Prostate gland (tissue), 2 donors: ENCODE data around the gene FOXK2. TPM values are rescaled to one million over a fixed set of nuclear protein-coding genes. Genes with fewer than 3 reads are reported as not detected.

Experiments used
- DNase-seq: peaks from one replicate; pipeline ENCODE4 v3.0.0-alpha.2; 2019; ENCODE audit warnings: low spot score
- H3K27ac ChIP-seq, 2 donors: fragments of 200-600 bp; sonication (generic); 2 replicates each; pipeline ENCODE4 v1.5.1; 2017 to 2019
- H3K27me3 ChIP-seq: fragments of 200-600 bp; sonication (generic); replicated peaks from 2 replicates; pipeline ENCODE4 v1.5.1; 2019; ENCODE audit not compliant: insufficient read depth
- H3K36me3 ChIP-seq, 2 donors: fragments of 200-600 bp; sonication (generic); 1 replicate in 1 of 2; 2 replicates in 1 of 2; pipeline versions ENCODE4 v1.5.1 to v1.8.1; 2017 to 2019
- H3K4me1 ChIP-seq: fragments of 200-600 bp; sonication (generic); replicated peaks from 2 replicates; pipeline ENCODE4 v1.5.1; 2019
- H3K4me3 ChIP-seq, 2 donors: fragments of 200-600 bp; sonication (generic); 2 replicates each; pipeline ENCODE4 v1.5.1; 2017 to 2019
- H3K9me3 ChIP-seq: fragments of 200-600 bp; sonication (generic); 2 replicates; pipeline ENCODE4 v1.5.1; 2017
- CTCF ChIP-seq, 4 experiments: fragments of 200-600 bp in 2 of 4; fragments of 450-650 bp in 2 of 4; sonication (generic) in 2 of 4; IDR thresholded peaks; 1 replicate in 3 of 4; 2 replicates in 1 of 4; pipeline ENCODE4 v1.5.1; 2016 to 2019; ENCODE audit warnings: antibody characterized with exemption in 4 of 4, mild to moderate bottlenecking in 2 of 4, moderate library complexity in 2 of 4
- POLR2A ChIP-seq: fragments of 450-650 bp; IDR thresholded peaks from one replicate; pipeline ENCODE4 v1.6.1; 2016; ENCODE audit warnings: antibody characterized with exemption, mild to moderate bottlenecking
- POLR2AphosphoS5 ChIP-seq: sonication (generic); formaldehyde crosslinking; IDR thresholded peaks from one replicate; pipeline ENCODE4 v1.6.1; 2017; ENCODE audit warnings: antibody characterized with exemption
- WGBS: methylation state at CpG from one replicate; pipeline ENCODE4 v1.1.5; 2018; 5-methylcytosine and 5-hydroxymethylcytosine counted together
- intact Hi-C: fragments of 100-400 bp; cut with DNase I; formaldehyde crosslinking; loops from one replicate; pipeline ENCODE4 v1.14.2; 2022
- total RNA-seq, 2 donors: library from RNA; depleted of rRNA; stranded (reverse); fragments of >200 nt; gene quantifications; one replicate each; pipeline ENCODE4 v1.1.0, GENCODE V29; 2016

Gene FOXK2
- total RNA-seq, 2 donors from 2014 or later: 47.9 to 85.5 TPM

- intact Hi-C loops: no loop called here
- H3K27me3 ChIP-seq: no peaks in the 10 kb centered on the region
- no peaks in the 10 kb centered on the region for H3K9me3 ChIP-seq
- H3K36me3 ChIP-seq: no peaks in the 10 kb centered on the region
- DNase-seq: no peak
- TF ChIP-seq POLR2A: no peak
- TF ChIP-seq CTCF (IDR thresholded peaks at IDR 0.05): no peak
- no peak for TF ChIP-seq POLR2AphosphoS5
- no peak overlapping the region for H3K27ac ChIP-seq
- H3K4me1 ChIP-seq: no peaks in the 10 kb centered on the region
- H3K4me3 ChIP-seq: no peak overlapping the region
- 78% methylated on average over 10 of the region's 10 CpGs for WGBS
These were observed 131.2 kb downstream of the FOXK2 start for GRCh38 chr17:82650723-82651122.

GRCh38 chr17:82653651-82654528, 134.4 kb downstream of the FOXK2 start:
- intact Hi-C loops: no loop called here
- peak overlapping the region; percentile 71 to 77 for H3K27ac ChIP-seq
- TF ChIP-seq CTCF (IDR thresholded peaks at IDR 0.05): no peak
- TF ChIP-seq POLR2A: no peak
- TF ChIP-seq POLR2AphosphoS5: no peak
- no peaks in the 10 kb centered on the region for H3K4me1 ChIP-seq
- H3K27me3 ChIP-seq: no peaks in the 10 kb centered on the region
- DNase-seq: no peak
- no peak overlapping the region for H3K4me3 ChIP-seq
- no peaks in the 10 kb centered on the region for H3K36me3 ChIP-seq
- 78% methylated on average over 28 of the region's 30 CpGs for WGBS
- H3K9me3 ChIP-seq: no peaks in the 10 kb centered on the region

Other genes starting within 250 kb of the FOXK2 start
- gene CSNK1D, start 246.0 kb upstream of the FOXK2 start, total RNA-seq: 100 to 1,000 TPM in 1 of 2 donors, 10 to 100 TPM in 1; 80.3 to 155 TPM
- 1 to 10 TPM in 1 of 2 donors, not detected in 1; 2.8 TPM for gene CD7, start 202.1 kb upstream of the FOXK2 start, total RNA-seq
- 10 to 100 TPM in 1 of 2 donors, 1 to 10 TPM in 1; 9.0 to 12.5 TPM for gene SECTM1, start 186.0 kb upstream of the FOXK2 start, total RNA-seq
- 10 to 100 TPM in 1 of 2 donors, not detected in 1; 10.6 TPM for gene TEX19, start 160.5 kb upstream of the FOXK2 start, total RNA-seq
- not detected for gene UTS2R, start 148.0 kb upstream of the FOXK2 start, total RNA-seq
- gene HEXD, start 101.4 kb upstream of the FOXK2 start, total RNA-seq: 100 to 1,000 TPM in 1 of 2 donors, 10 to 100 TPM in 1; 76.1 to 145 TPM
- 10 to 100 TPM; 41.0 to 65.8 TPM for gene OGFOD3, start 101.1 kb upstream of the FOXK2 start, total RNA-seq
- 10 to 100 TPM; 74.3 to 81.8 TPM for gene CYBC1, start 69.0 kb upstream of the FOXK2 start, total RNA-seq
- gene NARF, start 61.0 kb upstream of the FOXK2 start, total RNA-seq: 10 to 100 TPM; 38.4 to 68.1 TPM
- gene WDR45B, start 128.7 kb downstream of the FOXK2 start, total RNA-seq: 100 to 1,000 TPM in 1 of 2 donors, 10 to 100 TPM in 1; 97.8 to 146 TPM
- gene RAB40B, start 179.0 kb downstream of the FOXK2 start, total RNA-seq: 10 to 100 TPM; 23.8 to 34.9 TPM
- gene FN3KRP, start 197.0 kb downstream of the FOXK2 start, total RNA-seq: 10 to 100 TPM; 26.1 to 28.3 TPM
- 10 to 100 TPM; 16.9 to 32.2 TPM for gene FN3K, start 215.9 kb downstream of the FOXK2 start, total RNA-seq
- 100 to 1,000 TPM in 1 of 2 donors, 10 to 100 TPM in 1; 64.0 to 123 TPM for gene TBCD, start 232.3 kb downstream of the FOXK2 start, total RNA-seq